ENCODE results near the gene SCARF2.

DNA sequence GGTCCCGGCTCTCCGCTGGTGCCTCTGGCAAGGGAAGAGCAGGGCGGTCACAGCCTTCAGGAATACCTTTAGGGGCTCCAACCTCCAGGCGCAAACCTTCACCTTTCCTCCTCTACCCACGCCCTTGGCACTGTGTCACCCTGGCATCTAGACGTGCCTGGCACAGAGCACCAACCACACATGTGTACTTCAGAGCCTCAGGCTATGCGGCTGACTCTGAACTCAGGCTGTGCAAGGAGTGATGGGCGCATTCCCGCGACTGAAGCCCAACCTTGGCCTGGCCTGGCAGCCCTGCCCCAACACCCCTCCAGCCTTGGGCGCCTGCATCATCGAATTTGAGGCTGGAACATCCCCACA is 11.4 kb downstream of the SCARF2 start:
- TF ChIP-seq, protein P1, sequence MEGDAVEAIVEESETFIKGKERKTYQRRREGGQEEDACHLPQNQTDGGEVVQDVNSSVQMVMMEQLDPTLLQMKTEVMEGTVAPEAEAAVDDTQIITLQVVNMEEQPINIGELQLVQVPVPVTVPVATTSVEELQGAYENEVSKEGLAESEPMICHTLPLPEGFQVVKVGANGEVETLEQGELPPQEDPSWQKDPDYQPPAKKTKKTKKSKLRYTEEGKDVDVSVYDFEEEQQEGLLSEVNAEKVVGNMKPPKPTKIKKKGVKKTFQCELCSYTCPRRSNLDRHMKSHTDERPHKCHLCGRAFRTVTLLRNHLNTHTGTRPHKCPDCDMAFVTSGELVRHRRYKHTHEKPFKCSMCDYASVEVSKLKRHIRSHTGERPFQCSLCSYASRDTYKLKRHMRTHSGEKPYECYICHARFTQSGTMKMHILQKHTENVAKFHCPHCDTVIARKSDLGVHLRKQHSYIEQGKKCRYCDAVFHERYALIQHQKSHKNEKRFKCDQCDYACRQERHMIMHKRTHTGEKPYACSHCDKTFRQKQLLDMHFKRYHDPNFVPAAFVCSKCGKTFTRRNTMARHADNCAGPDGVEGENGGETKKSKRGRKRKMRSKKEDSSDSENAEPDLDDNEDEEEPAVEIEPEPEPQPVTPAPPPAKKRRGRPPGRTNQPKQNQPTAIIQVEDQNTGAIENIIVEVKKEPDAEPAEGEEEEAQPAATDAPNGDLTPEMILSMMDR (IDR thresholded peaks at IDR 0.05) = no peak
- TF ChIP-seq POLR2A (IDR thresholded peaks at IDR 0.05) = no peak

Measured in esophagus squamous epithelium (tissue), 4 donors.